ENCODE results near the gene FOXR2.

The FOXR2 gene, protein sequence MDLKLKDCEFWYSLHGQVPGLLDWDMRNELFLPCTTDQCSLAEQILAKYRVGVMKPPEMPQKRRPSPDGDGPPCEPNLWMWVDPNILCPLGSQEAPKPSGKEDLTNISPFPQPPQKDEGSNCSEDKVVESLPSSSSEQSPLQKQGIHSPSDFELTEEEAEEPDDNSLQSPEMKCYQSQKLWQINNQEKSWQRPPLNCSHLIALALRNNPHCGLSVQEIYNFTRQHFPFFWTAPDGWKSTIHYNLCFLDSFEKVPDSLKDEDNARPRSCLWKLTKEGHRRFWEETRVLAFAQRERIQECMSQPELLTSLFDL

DNA sequence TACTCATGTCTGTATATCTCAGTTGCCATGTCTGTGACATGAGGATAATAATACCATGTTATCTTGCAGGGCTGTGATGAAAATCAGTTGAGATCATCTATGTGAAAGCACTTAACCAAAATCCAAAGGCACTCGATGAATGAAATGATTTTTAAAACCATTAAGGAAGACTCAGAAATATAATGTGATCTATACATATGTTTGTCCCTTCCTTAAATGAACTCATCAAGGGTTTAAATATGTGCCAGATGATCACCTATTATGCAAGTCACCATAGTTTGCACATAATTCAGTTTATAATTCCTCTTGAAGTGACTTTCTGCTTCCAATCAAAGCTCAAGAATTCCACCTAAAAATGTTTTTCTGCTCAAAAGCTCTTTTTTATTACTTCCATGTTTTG, at the start of gene FOXR2:
FOXR2 (plus strand) TSS at position 301 of the 400 bp plus-strand sequence. CDS start 312 bp downstream, outside the sequence.
- DNase-seq (ENCODE audit: low read depth in 2 of 2) = no peak

DNA sequence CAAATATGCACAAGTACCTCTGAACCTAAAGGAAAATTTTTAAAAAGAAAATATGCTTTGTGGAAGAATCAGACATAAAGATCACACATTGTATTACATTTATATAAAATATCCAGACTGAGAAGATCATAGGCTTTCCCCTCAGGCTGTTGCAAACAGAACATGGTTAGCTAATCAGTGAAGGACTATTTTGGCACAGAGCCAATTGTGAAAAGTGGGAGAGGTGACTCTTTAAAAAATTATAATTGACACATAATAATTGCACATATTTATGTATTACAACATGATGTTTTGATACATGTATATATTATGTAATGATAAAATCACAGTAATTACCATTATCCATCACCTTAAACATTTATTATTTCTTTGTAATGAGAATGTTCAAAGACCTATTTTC, 44.1 kb upstream of the FOXR2 start:
- no peak for DNase-seq (ENCODE audit: low read depth in 2 of 2)

DNA sequence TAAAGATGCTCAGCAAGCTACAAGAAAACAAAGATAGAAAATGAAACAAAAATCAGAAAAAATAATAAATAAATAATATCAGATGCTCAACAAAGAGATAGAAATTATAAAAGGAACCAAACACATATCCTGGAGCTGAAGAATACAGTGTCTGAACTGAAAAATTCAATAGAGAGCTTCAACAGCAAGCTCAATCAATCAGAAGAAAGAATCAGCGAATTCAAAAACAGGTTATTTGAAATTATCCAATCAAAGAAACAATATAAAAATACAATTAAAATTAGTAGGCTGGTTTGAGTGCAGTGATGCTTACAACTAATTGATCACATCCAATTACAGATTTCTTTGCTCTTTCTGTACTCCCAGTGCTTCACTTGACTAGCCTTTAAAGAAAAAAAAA, 40.8 kb upstream of the FOXR2 start:
- DNase-seq (ENCODE audit: low read depth in 2 of 2) = no peak

DNA sequence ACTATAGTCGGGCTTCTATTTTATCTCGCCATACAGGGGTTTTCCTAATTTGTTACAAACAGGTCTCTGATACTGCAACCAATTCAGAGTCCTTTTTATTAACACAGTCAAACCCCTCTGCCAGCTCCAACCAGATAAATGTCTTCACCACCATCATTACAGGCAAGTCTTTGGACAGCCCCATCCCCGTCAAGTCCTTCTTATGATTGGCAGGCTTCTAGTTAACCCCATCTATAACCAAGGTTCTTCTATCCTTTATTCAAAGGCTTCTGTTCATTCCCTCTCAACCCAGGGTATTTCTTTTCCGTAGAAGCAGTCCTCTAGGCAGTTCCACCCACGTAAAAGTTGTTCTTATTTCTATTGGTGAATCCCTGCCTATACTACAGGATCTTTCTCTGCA, 29.9 kb upstream of the FOXR2 start:
- DNase-seq (ENCODE audit: low read depth in 2 of 2) = no peak

DNA sequence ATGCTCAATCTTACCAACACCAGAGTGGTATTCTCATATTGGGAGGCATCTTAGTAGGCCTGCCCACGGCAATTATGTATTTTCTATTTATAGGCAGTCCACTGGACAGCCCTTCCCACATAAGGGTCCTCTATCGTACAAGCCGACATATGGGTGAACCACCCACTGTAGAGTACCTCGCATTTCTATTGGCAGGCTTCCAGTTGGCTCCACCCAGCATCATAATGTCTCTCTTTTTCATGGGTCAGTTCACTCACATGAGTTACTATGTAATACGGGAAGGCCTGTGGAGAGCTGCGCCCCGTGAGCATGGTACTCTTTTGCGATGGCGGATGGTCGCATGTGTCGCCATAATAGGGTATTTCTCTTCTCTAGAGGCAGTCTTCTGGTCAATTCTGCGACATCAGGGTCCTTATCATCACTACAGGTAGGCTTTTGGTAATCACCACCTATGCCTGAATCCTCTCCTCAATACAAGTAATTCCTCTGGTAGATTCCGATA, 29.4 kb upstream of the FOXR2 start:
- DNase-seq (ENCODE audit: low read depth in 2 of 2) = no peak

DNA sequence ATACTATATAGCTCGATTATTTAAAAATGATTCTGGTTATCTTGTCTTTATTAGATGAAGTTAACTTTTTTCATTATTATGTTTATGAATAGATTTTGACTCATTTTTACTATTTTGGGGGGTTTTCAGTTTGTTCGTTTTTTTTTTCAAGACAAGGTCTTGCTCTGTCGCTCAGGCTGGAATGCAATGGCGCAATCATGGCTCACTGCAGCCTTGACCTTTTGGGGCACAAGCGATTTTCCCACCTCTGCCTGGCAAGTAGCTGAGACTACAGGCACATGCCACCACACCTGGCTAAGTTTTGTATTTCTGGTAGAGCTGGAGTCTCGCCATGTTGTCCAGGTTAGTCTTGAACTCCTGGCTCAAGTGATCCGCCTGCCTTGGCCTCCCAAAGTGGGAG, 24.9 kb upstream of the FOXR2 start:
- DNase-seq (ENCODE audit: low read depth in 2 of 2) = no peak

DNA sequence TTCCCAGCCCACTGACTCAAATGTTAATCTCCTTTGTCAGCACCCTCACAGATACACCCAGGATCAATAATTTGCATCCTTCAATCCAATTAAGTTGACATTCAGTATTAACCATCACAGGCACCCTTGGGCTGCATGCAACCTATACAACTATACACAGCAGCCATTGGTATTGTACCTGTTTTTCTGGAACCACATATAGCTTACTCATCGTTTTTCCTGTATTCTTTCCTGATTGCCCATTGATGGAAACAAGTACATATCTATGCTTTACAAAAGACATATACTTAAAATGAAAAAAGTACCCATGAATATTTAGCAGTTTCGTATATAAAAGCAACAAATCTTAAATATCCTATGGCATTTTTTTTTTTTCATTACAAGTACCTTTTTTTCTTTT, 3.7 kb upstream of the FOXR2 start:
- DNase-seq (ENCODE audit: low read depth in 2 of 2) = no peak

DNA sequence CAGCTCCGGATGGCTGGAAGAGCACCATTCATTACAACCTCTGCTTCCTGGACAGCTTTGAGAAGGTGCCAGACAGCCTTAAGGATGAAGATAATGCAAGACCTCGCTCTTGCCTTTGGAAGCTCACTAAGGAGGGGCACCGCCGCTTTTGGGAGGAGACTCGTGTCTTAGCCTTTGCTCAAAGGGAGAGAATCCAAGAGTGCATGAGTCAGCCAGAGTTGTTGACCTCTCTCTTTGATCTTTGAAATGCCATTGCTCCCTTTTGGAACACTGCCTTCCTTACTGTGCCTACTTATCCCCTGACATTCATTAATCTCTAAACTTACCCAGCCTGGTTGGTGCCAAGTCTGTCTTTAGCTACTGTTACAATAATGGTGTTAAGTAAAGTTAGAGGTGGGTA, 1.2 kb downstream of the FOXR2 start:
- no peak for DNase-seq (ENCODE audit: low read depth in 2 of 2)

DNA sequence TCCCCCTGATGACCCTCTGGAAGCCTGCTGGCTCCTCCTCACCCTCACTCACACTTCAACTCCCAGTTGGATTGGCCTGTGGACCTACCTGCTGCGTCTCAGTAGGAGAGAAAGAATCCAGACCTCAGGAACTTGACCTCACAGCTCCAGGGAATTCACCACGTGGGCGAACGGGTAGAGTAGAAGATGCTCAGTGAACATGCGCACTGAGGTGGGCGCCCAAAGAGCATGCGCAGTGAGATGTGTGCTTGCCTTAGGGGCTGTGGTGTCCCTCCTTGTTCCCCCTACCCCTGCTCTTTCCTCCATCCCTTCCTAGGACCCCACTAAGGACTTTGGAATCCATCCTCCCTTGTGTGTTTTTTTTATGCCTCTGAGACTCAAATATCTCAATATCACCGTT, 12.9 kb downstream of the FOXR2 start:
- DNase-seq (ENCODE audit: low read depth in 2 of 2) = no peak

DNA sequence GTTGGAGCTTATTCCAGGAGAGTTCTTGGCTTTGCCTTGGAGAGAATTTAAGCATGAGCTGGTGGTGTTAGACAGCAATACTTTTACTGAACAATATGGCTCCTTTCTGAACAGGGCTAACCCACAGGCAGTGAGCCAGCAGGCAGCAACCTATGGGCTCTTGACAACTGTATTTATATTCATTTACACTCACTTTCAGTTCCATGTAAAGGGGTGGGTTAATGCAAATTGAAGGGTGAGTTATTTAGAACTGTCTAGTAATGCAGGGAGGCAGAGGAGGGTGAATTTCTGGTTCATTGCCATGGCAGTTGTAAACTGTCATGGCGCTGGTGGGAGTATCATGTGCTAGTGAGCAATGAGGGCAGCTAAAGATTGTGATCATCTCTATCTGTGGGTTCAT, 15.7 kb downstream of the FOXR2 start:
- no peak for DNase-seq (ENCODE audit: low read depth in 2 of 2)

DNA sequence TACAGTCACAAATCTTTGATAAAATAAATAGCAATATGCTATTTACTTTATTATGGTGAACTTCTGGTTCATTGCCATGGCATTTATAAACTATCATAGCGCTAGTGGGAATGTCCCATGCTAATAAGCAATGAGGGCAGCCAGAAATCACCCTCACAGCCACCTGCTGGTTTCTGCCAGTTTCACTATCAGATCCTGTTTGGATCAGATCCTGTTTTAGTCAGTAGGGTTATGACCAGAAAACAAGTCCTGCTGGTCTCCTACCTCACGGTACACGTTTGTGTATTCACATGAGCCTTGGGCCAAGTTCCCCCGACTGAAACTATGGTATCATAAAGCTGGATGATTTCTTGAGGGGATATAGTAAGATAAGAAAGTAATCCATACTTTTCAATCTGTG, 17.7 kb downstream of the FOXR2 start:
- DNase-seq (ENCODE audit: low read depth in 2 of 2) = no peak

DNA sequence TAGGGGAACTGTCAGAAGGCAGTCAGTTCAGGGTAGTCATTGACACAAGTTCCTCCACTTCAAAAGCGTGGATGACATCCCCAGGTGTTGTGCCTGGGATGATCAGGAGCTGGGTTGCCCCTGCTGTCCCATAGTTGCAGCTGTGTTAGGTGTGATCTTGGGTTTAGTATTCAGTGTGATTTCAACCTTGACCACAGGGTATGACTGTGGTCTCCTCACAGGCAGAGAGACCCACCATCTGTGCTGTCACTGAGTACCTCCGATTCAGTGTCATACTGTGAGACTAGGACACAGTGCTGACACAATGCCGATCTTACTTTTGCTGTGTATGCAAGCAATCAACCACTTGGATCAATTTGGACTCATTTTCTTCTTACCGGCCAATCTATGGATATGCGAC, 25.2 kb downstream of the FOXR2 start:
- no peak for DNase-seq (ENCODE audit: low read depth in 2 of 2)

DNA sequence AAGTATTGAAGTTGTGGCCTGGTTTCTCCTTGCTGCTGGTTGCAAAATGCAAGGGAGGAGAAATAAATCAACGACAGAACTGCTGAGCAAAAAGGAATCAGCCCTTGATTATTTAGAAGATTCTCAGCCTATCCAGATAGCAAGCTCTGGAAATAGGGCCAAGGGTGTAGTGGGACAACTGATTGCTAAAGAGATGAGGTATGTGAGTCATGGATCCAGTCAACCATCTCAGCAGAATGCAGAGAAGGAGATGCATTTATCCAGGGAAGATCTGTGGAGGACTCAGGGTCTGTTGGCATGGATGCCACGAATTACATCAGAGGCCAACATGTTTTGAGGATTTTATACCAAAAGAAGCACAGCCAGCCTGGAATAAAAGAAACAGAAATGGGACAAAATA, 36.7 kb downstream of the FOXR2 start:
- DNase-seq (ENCODE audit: low read depth in 2 of 2) = no peak

DNA sequence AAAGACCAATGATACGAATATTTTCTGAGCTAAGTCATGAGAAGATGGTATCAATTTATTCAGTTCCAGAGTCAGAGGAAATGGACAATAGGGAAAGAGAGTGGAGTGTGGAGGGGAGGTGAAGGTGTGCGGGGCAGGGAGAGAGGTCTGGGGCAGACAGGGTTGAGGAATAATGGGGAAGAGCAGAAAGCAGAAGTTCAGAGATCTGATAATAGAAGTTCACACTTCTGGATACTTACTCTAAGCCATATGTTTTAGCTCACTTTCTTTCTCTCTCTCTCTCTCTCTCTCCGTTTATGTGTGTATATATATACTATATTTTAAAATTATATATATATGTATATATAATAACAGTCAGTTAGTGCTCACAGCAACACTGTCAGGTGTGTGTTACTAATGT, 40.4 kb downstream of the FOXR2 start:
- DNase-seq (ENCODE audit: low read depth in 2 of 2) = no peak

DNA sequence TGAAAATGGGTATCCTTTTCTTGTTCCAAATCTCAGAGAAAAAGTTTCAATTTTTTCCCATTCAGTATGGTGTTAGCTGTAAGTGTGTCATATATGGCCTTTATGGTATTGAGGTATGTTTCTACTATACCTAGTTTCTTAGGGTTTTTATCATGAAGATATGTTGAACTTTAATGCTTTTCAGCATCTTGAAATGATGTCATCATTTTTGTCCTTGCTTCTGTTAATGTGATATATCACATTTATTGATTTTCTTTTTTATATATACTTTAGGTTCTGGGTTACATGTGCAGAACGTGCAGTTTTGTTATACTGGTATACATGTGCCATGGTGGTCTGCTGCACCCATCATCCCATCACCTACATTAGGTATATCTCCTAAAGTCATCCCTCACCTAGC, 44.9 kb downstream of the FOXR2 start:
- DNase-seq (ENCODE audit: low read depth in 2 of 2) = no peak
